ENCODE data around the gene TPSB2. TPM values are rescaled to one million over a fixed set of nuclear protein-coding genes. Genes with fewer than 3 reads are reported as not detected.

The TPSB2 gene
- total and polyA plus RNA-seq, 4 donors, result 0.46 to 154 (median 52.2) TPM

DNA sequence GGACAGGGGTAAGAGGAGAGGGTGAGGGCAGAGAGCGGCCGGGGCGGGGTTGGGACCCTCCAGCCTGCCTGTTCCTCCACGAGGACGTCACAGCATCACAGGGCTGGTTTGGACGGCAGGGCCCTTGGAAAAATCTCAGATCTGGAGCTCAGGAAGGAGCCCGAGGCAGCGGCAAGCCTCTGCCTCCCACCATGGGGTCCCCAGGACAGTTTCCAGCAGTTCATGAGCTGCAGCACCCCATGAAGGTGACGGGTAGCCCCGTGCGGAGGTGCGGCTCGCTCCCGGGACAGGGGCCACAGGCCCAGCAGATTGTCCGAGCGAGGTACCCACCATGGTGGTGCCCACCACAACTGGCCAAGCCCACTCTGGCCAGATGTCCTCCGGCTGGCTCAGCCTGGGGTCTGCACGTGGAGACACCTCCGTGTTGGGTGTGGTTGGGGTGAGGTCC lies 47.2 kb upstream of the TPSB2 start:
- WGBS, 2 donors, result 68 to 73% methylated on average over 19 of the region's 19 CpGs
- Histone ChIP-seq H3K27me3 (ENCODE audit: control insufficient read depth in 3 of 3, insufficient read depth in 3 of 3, low read length in 2 of 3) (peaks cover 0 to 3% (median 0%) of the 10 kb centered on the region in 3 donors), H3K4me1 (ENCODE audit: control insufficient read depth in 5 of 5, insufficient read depth in 5 of 5, low read length in 5 of 5) (peaks cover 0 to 6% (median under 1%) of the 10 kb centered on the region in 5 donors), H3K9me3 (ENCODE audit: control insufficient read depth in 4 of 4, insufficient read depth in 3 of 4, low read length in 3 of 4) (peaks cover 0 to 3% (median 0%) of the 10 kb centered on the region in 4 donors), H3K4me3 (no peak overlapping the region), H3K36me3 (ENCODE audit: control insufficient read depth in 4 of 4, insufficient read depth in 4 of 4, low read length in 4 of 4) (no peaks in the 10 kb centered on the region), H3K9ac (ENCODE audit: insufficient read depth in 1 of 2, low read length in 2 of 2) (no peak overlapping the region), H3K27ac (ENCODE audit: low read depth in 1 of 2, low read length in 1 of 2) (no peak overlapping the region)
- ATAC-seq (ENCODE audit: insufficient read depth, low FRiP score), result no peak
- no peak for DNase-seq
- no peak for TF ChIP-seq CTCF (IDR thresholded peaks at IDR 0.05; ENCODE audit: control extremely low read depth, extremely low read depth)

DNA sequence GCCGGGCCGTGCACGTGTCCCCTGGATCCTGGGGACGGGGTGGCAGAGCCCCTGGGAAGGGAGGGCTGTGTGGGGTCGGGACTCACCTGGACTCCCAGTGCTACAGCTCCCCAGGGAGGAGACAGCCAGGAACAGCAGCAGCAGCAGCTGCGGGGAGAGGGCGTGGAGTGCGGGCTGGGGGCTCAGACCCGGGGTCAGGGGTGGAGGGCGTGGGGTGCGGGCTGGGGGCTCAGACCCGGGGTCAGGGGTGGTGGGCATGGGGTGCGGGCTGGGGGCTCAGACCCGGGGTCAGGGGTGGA lies 46.5 kb upstream of the TPSB2 start:
- ATAC-seq (ENCODE audit: insufficient read depth, low FRiP score), result no peak

DNA sequence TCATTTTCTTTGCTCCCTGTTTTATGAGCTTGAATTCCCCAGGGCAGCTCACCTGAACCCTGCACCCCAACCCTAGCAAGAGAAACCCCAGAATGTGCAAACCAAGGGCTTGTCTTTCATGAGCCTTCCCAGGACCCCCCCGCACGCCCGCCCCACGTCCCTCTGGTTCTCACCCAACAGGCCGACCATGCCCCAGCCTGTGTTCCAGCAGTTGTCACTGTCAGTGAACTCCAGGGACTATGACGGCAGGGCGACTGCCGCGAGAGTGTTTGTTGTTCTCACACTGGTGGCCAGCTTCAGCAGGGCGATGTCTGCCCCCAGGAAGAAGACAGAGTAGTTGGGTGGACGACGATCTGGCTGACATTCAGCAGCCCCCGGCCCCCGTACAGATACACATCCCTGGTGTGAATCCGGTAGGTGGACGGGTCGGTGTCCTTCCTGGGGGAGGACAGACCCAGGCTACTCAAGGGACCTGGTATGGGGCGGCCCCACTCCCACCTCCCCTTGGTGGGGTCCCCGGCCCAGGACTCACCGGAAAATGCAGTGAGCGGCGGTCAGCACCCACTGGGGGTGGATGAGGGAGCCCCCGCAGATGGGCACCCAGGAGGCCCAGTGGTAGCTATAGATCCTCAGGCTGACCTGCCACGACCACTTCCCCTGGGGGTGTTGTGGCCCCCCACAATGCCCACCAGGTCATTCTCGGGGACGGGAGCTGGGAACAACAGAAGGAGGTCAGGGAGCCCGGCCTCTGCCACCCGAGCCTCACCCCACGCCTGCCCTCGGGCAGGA lies 46.0 kb upstream of the TPSB2 start:
- no peak overlapping the region for H3K4me3 ChIP-seq
- DNase-seq, result no peak
- ATAC-seq (ENCODE audit: insufficient read depth, low FRiP score), result no peak
- TF ChIP-seq CTCF (IDR thresholded peaks at IDR 0.05; ENCODE audit: control extremely low read depth, extremely low read depth), result no peak
- 65 to 71% methylated on average over 27 to 30 of the region's 30 CpGs for WGBS, 2 donors
- H3K27ac ChIP-seq (ENCODE audit: low read depth in 1 of 2, low read length in 1 of 2), result no peak overlapping the region
- peaks cover 0 to 3% (median 0%) of the 10 kb centered on the region in 4 donors for H3K9me3 ChIP-seq (ENCODE audit: control insufficient read depth in 4 of 4, insufficient read depth in 3 of 4, low read length in 3 of 4)
- no peak overlapping the region for H3K9ac ChIP-seq (ENCODE audit: insufficient read depth in 1 of 2, low read length in 2 of 2)
- no peaks in the 10 kb centered on the region for H3K36me3 ChIP-seq (ENCODE audit: control insufficient read depth in 4 of 4, insufficient read depth in 4 of 4, low read length in 4 of 4)
- peaks cover 0 to 3% (median 0%) of the 10 kb centered on the region in 3 donors for H3K27me3 ChIP-seq (ENCODE audit: control insufficient read depth in 3 of 3, insufficient read depth in 3 of 3, low read length in 2 of 3)
- peaks cover 0 to 14% (median 4%) of the 10 kb centered on the region in 5 donors for H3K4me1 ChIP-seq (ENCODE audit: control insufficient read depth in 5 of 5, insufficient read depth in 5 of 5, low read length in 5 of 5)

More for the DNA sequence above, 46.5 kb upstream of the TPSB2 start:
- WGBS, 2 donors, result 77 to 95% methylated on average over 9 to 14 of the region's 14 CpGs
- no peak for TF ChIP-seq CTCF (IDR thresholded peaks at IDR 0.05; ENCODE audit: control extremely low read depth, extremely low read depth)
- peaks cover 0 to 3% (median 0%) of the 10 kb centered on the region in 3 donors for H3K27me3 ChIP-seq (ENCODE audit: control insufficient read depth in 3 of 3, insufficient read depth in 3 of 3, low read length in 2 of 3)
- H3K36me3 ChIP-seq (ENCODE audit: control insufficient read depth in 4 of 4, insufficient read depth in 4 of 4, low read length in 4 of 4), result no peaks in the 10 kb centered on the region
- H3K27ac ChIP-seq (ENCODE audit: low read depth in 1 of 2, low read length in 1 of 2), result no peak overlapping the region
- no peak for DNase-seq
- H3K9ac ChIP-seq (ENCODE audit: insufficient read depth in 1 of 2, low read length in 2 of 2), result no peak overlapping the region
- H3K9me3 ChIP-seq (ENCODE audit: control insufficient read depth in 4 of 4, insufficient read depth in 3 of 4, low read length in 3 of 4), result peaks cover 0 to 3% (median 0%) of the 10 kb centered on the region in 4 donors
- H3K4me1 ChIP-seq (ENCODE audit: control insufficient read depth in 5 of 5, insufficient read depth in 5 of 5, low read length in 5 of 5), result peaks cover 0 to 12% (median 2%) of the 10 kb centered on the region in 5 donors
- no peak overlapping the region for H3K4me3 ChIP-seq

Data from lung (tissue), 12 donors.